K562 (cell line): Measurements from ENCODE around the gene EXTL1. TPM values are rescaled to one million over a fixed set of nuclear protein-coding genes. Genes with fewer than 3 reads are reported as not detected.

ENCODE experiments used
- ATAC-seq: fragments of 200-7000 bp; cut with Tn5 transposase; 3 replicates; pipeline ENCODE4 v1.9.1; 2020; ENCODE audit warnings: moderate library complexity
- BruUV-seq: library from RNA; stranded (reverse); fragments of 400-500 nt; replicated peaks from 2 replicates; lab custom pipeline; 2021; lab: Mats Ljungman, UMichigan
- CTCF ChIA-PET: fragments of 300-600 bp; formaldehyde crosslinking; extraction: SDS; loops from one replicate; lab custom pipeline; 2021; ENCODE audit warnings: low intra/inter-chr PET ratio; lab: Yijun Ruan, JAX
- POLR2A ChIA-PET: fragments of 300-600, 350-650 bp; sonication (Branson Sonifier 250); formaldehyde crosslinking; extraction: SDS; loops from one replicate; lab custom pipeline; 2021; ENCODE audit warnings: antibody characterized with exemption, inconsistent platforms; lab: Yijun Ruan, JAX
- DNase-seq, 4 experiments: peaks; one replicate each; pipeline versions ENCODE4 v3.0.0 to v3.0.0-alpha.2; 2011 to 2018; ENCODE audit warnings: low spot score in 3 of 4, mixed read lengths in 3 of 4; ENCODE audit errors: extremely low read depth in 1 of 4
- FAIRE-seq: peaks from 2 replicates; lab custom pipeline; 2011; peaks lifted over from hg19 to GRCh38; lab: Jason Lieb, UNC
- H2AFZ ChIP-seq: 2 replicates; pipeline ENCODE4 v1.6.0; 2011; ENCODE audit warnings: low read depth, low read length, control low read depth, inconsistent platforms
- H3K27ac ChIP-seq: fragments of 200-600 bp; 3 replicates; pipeline ENCODE4 v1.8.0; 2011; ENCODE audit warnings: low read depth, mild to moderate bottlenecking, control low read depth, inconsistent platforms, low read length, moderate library complexity, mixed read lengths; ENCODE audit errors: extremely low read depth
- H3K27me3 ChIP-seq, 2 experiments: fragments of 300-600 bp in 1 of 2; 2 replicates in 1 of 2; 3 replicates in 1 of 2; pipeline versions ENCODE4 v1.6.0 to v1.8.0; 2011; ENCODE audit warnings: inconsistent platforms in 2 of 2, low read length in 2 of 2, mild to moderate bottlenecking in 1 of 2, mixed read lengths in 1 of 2, moderate library complexity in 1 of 2; ENCODE audit not compliant: control insufficient read depth in 2 of 2, insufficient read depth in 2 of 2
- H3K36me3 ChIP-seq: fragments of 300-600 bp; 3 replicates; pipeline ENCODE4 v1.8.0; 2011; ENCODE audit warnings: mild to moderate bottlenecking, low read length, inconsistent platforms; ENCODE audit not compliant: control insufficient read depth, insufficient read depth
- H3K4me1 ChIP-seq, 2 experiments: fragments of 200-600 bp in 1 of 2; replicated peaks in 1 of 2; 2 replicates in 1 of 2; 3 replicates in 1 of 2; pipeline versions ENCODE4 v1.5.1 to v1.8.0; 2011; ENCODE audit warnings: inconsistent platforms in 2 of 2, low read length in 2 of 2, mild to moderate bottlenecking in 1 of 2, mixed read lengths in 1 of 2, moderate library complexity in 1 of 2; ENCODE audit not compliant: control insufficient read depth in 2 of 2, insufficient read depth in 2 of 2
- H3K4me2 ChIP-seq: 2 replicates; pipeline ENCODE4 v1.6.1; 2011; ENCODE audit warnings: low read length, control low read depth, inconsistent platforms, mixed read lengths; ENCODE audit not compliant: insufficient read depth
- H3K4me3 ChIP-seq: fragments of 200-600 bp; sonication (generic), shearing (Covaris generic); 2 replicates; pipeline ENCODE4 v1.5.1; 2016; ENCODE audit warnings: control low read depth, inconsistent platforms
- H3K79me2 ChIP-seq: fragments of 200-600 bp; 3 replicates; pipeline ENCODE4 v1.8.0; 2011; ENCODE audit warnings: low read length, inconsistent platforms; ENCODE audit not compliant: control insufficient read depth, insufficient read depth
- H3K9ac ChIP-seq, 2 experiments: 2 replicates each; pipeline versions ENCODE4 v1.6.0 to v1.6.1; 2011; ENCODE audit warnings: low read depth in 2 of 2, low read length in 2 of 2, control low read depth in 1 of 2, inconsistent platforms in 1 of 2, mild to moderate bottlenecking in 1 of 2, mixed read lengths in 1 of 2; ENCODE audit not compliant: insufficient read depth in 1 of 2
- H3K9me1 ChIP-seq: one replicate; pipeline ENCODE4 v1.6.0; 2011; ENCODE audit warnings: inconsistent platforms, mild to moderate bottlenecking, low read length, moderate library complexity; ENCODE audit not compliant: control insufficient read depth, insufficient read depth
- H3K9me3 ChIP-seq: replicated peaks from 2 replicates; pipeline ENCODE4 v1.5.1; 2011; ENCODE audit warnings: low read depth, low read length, inconsistent platforms; ENCODE audit not compliant: control insufficient read depth, insufficient read depth
- H4K20me1 ChIP-seq: replicated peaks from 2 replicates; pipeline ENCODE4 v1.6.1; 2011; ENCODE audit warnings: low read length, inconsistent platforms, mixed read lengths; ENCODE audit not compliant: control insufficient read depth, insufficient read depth
- COPS2 ChIP-seq: fragments of 450-650 bp; conservative IDR thresholded peaks from 2 replicates; pipeline ENCODE4 v1.6.1; 2016; ENCODE audit warnings: mild to moderate bottlenecking, moderate library complexity
- FOXP1 ChIP-seq: sonication (generic); formaldehyde crosslinking; IDR thresholded peaks from 2 replicates; pipeline ENCODE4 v1.8.0; 2022; ENCODE audit warnings: mild to moderate bottlenecking, missing genetic modification reagents
- GTF2B ChIP-seq: IDR thresholded peaks from 2 replicates; pipeline ENCODE4 v1.6.1; 2011; ENCODE audit not compliant: insufficient read length; ENCODE audit errors: extremely low read depth
- HES1 ChIP-seq: fragments of 450-650 bp; IDR thresholded peaks from 2 replicates; pipeline ENCODE4 v1.6.1; 2016; ENCODE audit warnings: low read depth, mild to moderate bottlenecking, moderate library complexity
- KDM1A ChIP-seq, 2 experiments: fragments of 450-650 bp; IDR thresholded peaks; 2 replicates each; pipeline ENCODE4 v1.6.1; 2016; ENCODE audit warnings: mild to moderate bottlenecking in 2 of 2
- LARP7 ChIP-seq: fragments of 450-650 bp; IDR thresholded peaks from 2 replicates; pipeline ENCODE4 v1.6.1; 2016
- MXI1 ChIP-seq: IDR thresholded peaks from 2 replicates; pipeline ENCODE4 v1.6.1; 2011; ENCODE audit warnings: low read depth, mild to moderate bottlenecking, improper control_type of control experiment, low read length
- NFIC ChIP-seq: fragments of 450-650 bp; IDR thresholded peaks from 2 replicates; pipeline ENCODE4 v1.6.1; 2017; ENCODE audit warnings: mild to moderate bottlenecking, inconsistent platforms
- RAD21 ChIP-seq, 2 experiments: fragments of 250-450 bp in 1 of 2; fragments of 450-650 bp in 1 of 2; sonication (Bioruptor Pico) in 1 of 2; formaldehyde crosslinking in 1 of 2; IDR thresholded peaks in 1 of 2; conservative IDR thresholded peaks in 1 of 2; 2 replicates each; pipeline versions ENCODE4 v1.4.0 to v1.8.0; 2020 to 2022; ENCODE audit warnings: mild to moderate bottlenecking in 2 of 2, moderate library complexity in 1 of 2
- TARDBP ChIP-seq: fragments of 450-650 bp; IDR thresholded peaks from 2 replicates; pipeline ENCODE4 v1.6.1; 2016
- TGIF2 ChIP-seq: sonication (generic); formaldehyde crosslinking; IDR thresholded peaks from 2 replicates; pipeline ENCODE4 v1.8.1; 2022; ENCODE audit warnings: mild to moderate bottlenecking, missing genetic modification reagents, moderate library complexity
- ZC3H11A ChIP-seq: IDR thresholded peaks from 2 replicates; pipeline ENCODE4 v1.6.1; 2012; ENCODE audit warnings: low read depth, low read length, improper control_type of control experiment
- WGBS: fragments of 100-300 bp; shearing (Covaris generic); methylation state at CpG from one replicate; pipeline ENCODE4 v1.1.6; 2016; ENCODE audit warnings: low coverage, mixed read lengths; ENCODE audit not compliant: insufficient coverage; ENCODE audit errors: missing lambda C conversion rate; 5-methylcytosine and 5-hydroxymethylcytosine counted together
- in situ Hi-C: fragments of 300-500 bp; cut with MboI; formaldehyde crosslinking; loops from 4 replicates; pipeline ENCODE4 v1.15.0; 2018; ENCODE audit warnings: inconsistent platforms, mixed read lengths
- intact Hi-C: fragments of 100-400 bp; cut with micrococcal nuclease; formaldehyde crosslinking; loops from 2 replicates; pipeline ENCODE4 v1.14.2; 2022
- polyA plus RNA-seq, 8 experiments: library from polyadenylated mRNA; depleted of rRNA in 4 of 8; stranded (reverse) in 5 of 8; unstranded in 3 of 8; fragments of >200 nt; fragmentation: Nextera tagmentation in 2 of 8; fragmentation: Illumina TruSeq in 1 of 8; extraction: Ambion mirVana in 2 of 8; extraction: Trizol in 1 of 8; gene quantifications; 2 replicates each; pipeline versions ENCODE4 v1.2.1 to v1.2.3, GENCODE V29; 2011 to 2014; ENCODE audit warnings: inconsistent platforms in 1 of 8, missing spikeins in 1 of 8
- total RNA-seq, 7 experiments: library from RNA; depleted of rRNA in 6 of 7; stranded (reverse); fragments of >200 nt in 6 of 7; fragmentation: Illumina TruSeq in 2 of 7; extraction: Trizol in 2 of 7; gene quantifications; 2 replicates each; pipeline versions ENCODE4 v1.2.1 to v1.2.3, GENCODE V29; 2011 to 2021; ENCODE audit warnings: low replicate concordance in 1 of 7
- TF ChIP-seq, protein P1 (sequence below): conservative IDR thresholded peaks from 2 replicates; pipeline ENCODE4 v1.6.1; 2011; ENCODE audit warnings: low read depth, mild to moderate bottlenecking, low read length; ENCODE audit not compliant: control insufficient read depth
- TF ChIP-seq, protein P2 (sequence below): fragments of 450-650 bp; formaldehyde crosslinking; IDR thresholded peaks from 2 replicates; pipeline ENCODE4 v1.4.0; 2022; ENCODE audit warnings: missing genetic modification characterization
- TF ChIP-seq, protein P3 (sequence below), 2 experiments: fragments of 200-800 bp in 1 of 2; sonication (Bioruptor generic) in 1 of 2; sonication (generic) in 1 of 2; formaldehyde crosslinking in 1 of 2; IDR thresholded peaks in 1 of 2; conservative IDR thresholded peaks in 1 of 2; 2 replicates each; pipeline versions ENCODE4 v1.5.0 to v1.6.1; 2016 to 2020; ENCODE audit warnings: missing compliant biosample characterization in 1 of 2, missing genetic modification characterization in 1 of 2, missing genetic modification reagents in 1 of 2

EXTL1 gene
- total and polyA plus RNA-seq, 9 of the 15 experiments (the other 6 are each of a cell fraction or from before 2014, with no cell fraction given), result 0.04 to 0.23 (median 0.08) TPM; not detected in 3

GRCh38 chr1:26055041-26055440 is 33.5 kb downstream of the EXTL1 start (continued):
- TF ChIP-seq, protein P1, sequence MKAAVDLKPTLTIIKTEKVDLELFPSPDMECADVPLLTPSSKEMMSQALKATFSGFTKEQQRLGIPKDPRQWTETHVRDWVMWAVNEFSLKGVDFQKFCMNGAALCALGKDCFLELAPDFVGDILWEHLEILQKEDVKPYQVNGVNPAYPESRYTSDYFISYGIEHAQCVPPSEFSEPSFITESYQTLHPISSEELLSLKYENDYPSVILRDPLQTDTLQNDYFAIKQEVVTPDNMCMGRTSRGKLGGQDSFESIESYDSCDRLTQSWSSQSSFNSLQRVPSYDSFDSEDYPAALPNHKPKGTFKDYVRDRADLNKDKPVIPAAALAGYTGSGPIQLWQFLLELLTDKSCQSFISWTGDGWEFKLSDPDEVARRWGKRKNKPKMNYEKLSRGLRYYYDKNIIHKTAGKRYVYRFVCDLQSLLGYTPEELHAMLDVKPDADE, result no peak
- no peak for TF ChIP-seq NFIC
- no peak for TF ChIP-seq LARP7
- TF ChIP-seq COPS2, result no peak
- TF ChIP-seq, protein P2, sequence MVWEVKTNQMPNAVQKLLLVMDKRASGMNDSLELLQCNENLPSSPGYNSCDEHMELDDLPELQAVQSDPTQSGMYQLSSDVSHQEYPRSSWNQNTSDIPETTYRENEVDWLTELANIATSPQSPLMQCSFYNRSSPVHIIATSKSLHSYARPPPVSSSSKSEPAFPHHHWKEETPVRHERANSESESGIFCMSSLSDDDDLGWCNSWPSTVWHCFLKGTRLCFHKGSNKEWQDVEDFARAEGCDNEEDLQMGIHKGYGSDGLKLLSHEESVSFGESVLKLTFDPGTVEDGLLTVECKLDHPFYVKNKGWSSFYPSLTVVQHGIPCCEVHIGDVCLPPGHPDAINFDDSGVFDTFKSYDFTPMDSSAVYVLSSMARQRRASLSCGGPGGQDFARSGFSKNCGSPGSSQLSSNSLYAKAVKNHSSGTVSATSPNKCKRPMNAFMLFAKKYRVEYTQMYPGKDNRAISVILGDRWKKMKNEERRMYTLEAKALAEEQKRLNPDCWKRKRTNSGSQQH (CRISPR knock-in tag), result no peak
- peak; percentile 29 to 57; a peak in 3 of 4 replicates for TF ChIP-seq KDM1A (IDR thresholded peaks at IDR 0.05)
- no peak for TF ChIP-seq TARDBP
- no peak for TF ChIP-seq HES1

GRCh38 chr1:26057189-26057588 is 35.6 kb downstream of the EXTL1 start:
- no peak overlapping the region for H2AFZ ChIP-seq
- no peaks in the 10 kb centered on the region for H3K27me3 ChIP-seq
- intact Hi-C loops, result no loop called here
- H3K4me1 ChIP-seq, result peaks cover 25 to 27% of the 10 kb centered on the region in 2 experiments; a peak in 4 of 5 replicates
- no peaks in the 10 kb centered on the region for H3K79me2 ChIP-seq
- DNase-seq (no peak), ATAC-seq (no peak), FAIRE-seq (no peak)
- H3K9ac ChIP-seq, result peak overlapping the region in 1 of 2 experiments; percentile 20; a peak in 1 of 4 replicates
- no peak overlapping the region for H3K4me3 ChIP-seq
- no peaks in the 10 kb centered on the region for H3K36me3 ChIP-seq
- in situ Hi-C loops, result no loop called here
- BruUV-seq, result no TSS peak
- ChIA-PET POLR2A (interaction anchor here (1.1 kb wide), 1 partner anchor 18 kb away, joined by 3 read pairs; no protein-coding TSS in a partner anchor), CTCF (no interaction called here)
- no peaks in the 10 kb centered on the region for H3K9me1 ChIP-seq
- H3K9me3 ChIP-seq, result no peaks in the 10 kb centered on the region
- H3K4me2 ChIP-seq, result no peak overlapping the region
- 51% methylated on average over 2 of the region's 2 CpGs for WGBS
- H4K20me1 ChIP-seq, result no peaks in the 10 kb centered on the region
- no peak overlapping the region for H3K27ac ChIP-seq
- TF ChIP-seq MXI1, result no peak
- TF ChIP-seq RAD21 (CRISPR knock-in tag; conservative IDR thresholded peaks at IDR 0.05 in 1 of 2, IDR thresholded peaks at IDR 0.05 in 1 of 2), result no peak
- TF ChIP-seq, protein P3, sequence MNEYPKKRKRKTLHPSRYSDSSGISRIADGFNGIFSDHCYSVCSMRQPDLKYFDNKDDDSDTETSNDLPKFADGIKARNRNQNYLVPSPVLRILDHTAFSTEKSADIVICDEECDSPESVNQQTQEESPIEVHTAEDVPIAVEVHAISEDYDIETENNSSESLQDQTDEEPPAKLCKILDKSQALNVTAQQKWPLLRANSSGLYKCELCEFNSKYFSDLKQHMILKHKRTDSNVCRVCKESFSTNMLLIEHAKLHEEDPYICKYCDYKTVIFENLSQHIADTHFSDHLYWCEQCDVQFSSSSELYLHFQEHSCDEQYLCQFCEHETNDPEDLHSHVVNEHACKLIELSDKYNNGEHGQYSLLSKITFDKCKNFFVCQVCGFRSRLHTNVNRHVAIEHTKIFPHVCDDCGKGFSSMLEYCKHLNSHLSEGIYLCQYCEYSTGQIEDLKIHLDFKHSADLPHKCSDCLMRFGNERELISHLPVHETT (CRISPR knock-in tag; conservative IDR thresholded peaks at IDR 0.05 in 1 of 2, IDR thresholded peaks at IDR 0.05 in 1 of 2), result no peak
- TF ChIP-seq GTF2B, result no peak
- TF ChIP-seq FOXP1 (CRISPR knock-in tag), result no peak
- no peak for TF ChIP-seq TGIF2 (CRISPR knock-in tag)
- TF ChIP-seq ZC3H11A, result no peak
